GM19043 (cell line): ENCODE data around the gene INPP5E.

Experiments used
- ATAC-seq: cut with Tn5 transposase; IDR thresholded peaks from one replicate; pipeline ENCODE4 v1.9.1; 2021; ENCODE audit warnings: low read depth; ENCODE audit not compliant: unreplicated experiment

INPP5E gene

DNA sequence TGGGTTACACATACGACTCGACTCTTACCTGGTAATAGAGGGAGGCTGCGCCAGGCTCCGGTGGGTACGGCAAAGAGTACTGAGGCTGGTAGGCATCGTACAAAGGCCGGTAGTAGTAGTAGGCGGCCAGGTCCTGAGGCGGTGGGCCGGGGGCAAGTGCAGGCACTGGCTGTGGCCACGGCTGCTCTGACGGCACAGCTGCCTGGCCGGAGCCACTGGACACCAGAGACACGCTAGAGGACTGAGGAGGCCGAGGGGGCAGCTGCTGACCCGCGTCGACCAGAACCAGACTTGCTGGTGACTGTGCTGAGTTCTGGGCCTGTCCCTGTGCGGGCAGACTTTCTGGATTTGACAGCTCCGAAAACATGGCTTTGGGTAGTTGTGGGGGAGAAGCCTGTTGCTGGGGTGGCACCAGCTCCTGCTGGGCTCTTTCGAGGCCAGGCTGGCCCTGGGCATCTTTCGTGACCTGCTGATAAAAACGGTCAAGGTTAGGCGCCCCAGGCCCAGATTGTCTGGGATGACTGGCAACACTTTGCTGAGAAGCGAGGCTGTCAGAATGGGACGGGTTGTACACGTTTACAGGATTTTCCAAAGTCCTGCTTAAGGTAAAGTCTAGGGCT lies 34.5 kb upstream of the INPP5E start:
- no peak for ATAC-seq

DNA sequence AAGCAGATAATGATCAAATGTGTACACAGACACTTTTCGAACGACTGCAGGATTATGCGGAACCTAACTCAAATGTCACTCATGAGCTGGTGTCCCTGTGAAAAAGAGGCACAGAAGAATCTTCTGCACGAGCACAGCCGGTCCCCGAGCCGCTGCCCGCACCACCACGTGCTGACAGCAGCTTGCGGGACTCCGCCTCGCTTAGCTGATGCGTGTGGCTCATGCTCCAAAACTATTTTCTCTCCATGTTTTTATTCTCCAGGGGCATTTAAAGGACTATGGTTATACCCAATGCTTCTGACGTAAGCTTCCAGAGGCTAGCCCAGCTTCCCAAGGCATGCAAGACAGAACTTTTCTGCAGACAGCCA lies 33.7 kb upstream of the INPP5E start:
- no peak for ATAC-seq

DNA sequence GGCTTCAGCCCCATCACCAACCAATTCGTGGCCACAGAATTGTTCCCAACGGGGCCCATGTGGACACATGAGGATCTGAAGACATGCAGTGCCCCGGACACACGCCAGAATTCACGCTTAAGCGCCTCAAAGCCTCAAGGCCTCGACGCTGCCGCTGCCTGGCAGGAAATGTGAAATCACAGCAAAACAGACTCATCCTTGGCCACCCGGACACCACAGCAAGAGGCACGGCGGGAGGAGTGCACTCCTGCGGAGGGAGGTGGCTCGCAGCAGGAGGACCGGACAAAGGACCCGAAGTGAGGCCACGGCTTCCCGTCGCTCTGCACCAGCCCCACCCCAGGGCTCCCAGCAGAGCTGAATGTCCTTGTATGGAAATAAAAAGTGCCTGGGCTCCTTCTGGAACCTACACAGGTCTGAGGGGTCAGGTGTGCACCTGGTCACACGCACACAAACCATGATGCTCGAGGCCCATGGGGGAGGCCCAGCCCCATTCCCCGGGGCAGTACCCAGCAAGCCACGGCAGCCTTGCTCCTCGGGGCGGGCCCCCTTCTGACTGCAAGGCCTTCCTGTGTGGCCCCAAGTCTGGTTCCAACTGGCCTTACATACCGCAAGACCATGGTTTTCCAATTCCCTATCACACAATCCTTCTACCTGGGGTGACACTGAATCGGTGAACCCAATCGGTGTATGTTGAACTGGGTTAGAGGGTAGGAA lies 33.2 kb upstream of the INPP5E start:
- ATAC-seq, result no peak

DNA sequence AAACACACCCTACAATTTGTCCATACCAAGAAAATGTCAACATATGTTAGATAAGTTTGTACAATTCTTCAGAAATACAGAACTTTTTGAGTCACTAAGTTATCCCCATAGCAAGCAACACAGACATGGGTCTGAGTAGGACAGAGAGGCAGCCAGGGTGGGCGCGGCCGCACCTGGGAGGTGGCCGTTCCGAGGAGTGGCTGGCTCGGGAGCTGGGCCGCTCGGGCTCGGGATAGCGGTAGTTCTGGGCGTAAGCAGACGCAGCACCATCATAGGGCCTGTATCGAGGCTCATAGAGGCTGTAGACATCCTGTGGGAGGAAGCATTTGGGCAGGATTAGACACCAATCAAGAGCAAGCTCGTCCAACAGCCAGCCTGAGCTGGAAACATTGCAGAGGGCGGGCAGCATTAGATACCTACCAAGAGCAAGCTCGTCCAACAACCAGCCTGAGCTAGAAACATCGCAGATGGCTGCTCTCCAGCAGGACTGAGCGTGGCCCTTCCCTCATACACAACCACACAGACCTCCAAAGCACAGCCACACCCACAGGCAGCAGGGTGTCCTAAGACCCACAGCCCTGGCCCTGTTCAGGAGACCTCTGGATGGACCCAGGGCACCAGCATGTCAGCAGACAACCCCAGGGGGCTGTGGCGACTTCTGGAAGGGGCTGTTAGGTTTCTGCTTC lies 32.3 kb upstream of the INPP5E start:
- ATAC-seq, result no peak

DNA sequence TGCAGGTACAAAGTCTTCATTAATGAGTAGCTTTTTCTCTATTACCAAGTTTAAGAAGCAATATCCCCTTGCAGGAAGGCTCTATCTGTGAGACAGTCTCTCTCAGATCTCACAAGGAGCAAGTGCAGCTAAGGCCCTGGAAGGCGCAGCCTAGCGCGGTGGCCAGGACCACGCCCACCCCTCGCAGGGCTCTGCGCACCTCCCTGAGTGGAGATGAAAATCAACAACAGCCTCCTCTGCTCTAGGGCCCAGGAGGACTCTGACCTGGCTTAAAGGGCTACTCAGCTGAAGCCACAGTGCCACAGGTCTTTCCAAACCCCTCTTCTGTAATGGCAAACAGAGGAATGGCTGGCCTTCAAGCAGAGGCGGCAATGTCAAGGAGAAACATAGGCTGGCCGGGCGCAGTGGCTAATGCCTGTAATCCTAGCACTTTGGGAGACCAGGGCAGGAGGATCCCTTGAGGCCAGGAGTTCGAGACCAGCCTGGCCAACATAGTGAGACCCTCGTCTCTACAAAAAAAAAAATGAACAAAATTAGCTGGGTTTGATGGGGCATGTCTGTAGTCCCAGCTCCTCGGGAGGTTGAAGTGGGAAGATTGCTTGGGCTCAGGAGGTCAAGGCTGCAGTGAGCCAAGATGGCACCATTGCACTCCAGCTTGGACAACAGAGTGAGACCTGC lies 31.3 kb upstream of the INPP5E start:
- no peak for ATAC-seq

DNA sequence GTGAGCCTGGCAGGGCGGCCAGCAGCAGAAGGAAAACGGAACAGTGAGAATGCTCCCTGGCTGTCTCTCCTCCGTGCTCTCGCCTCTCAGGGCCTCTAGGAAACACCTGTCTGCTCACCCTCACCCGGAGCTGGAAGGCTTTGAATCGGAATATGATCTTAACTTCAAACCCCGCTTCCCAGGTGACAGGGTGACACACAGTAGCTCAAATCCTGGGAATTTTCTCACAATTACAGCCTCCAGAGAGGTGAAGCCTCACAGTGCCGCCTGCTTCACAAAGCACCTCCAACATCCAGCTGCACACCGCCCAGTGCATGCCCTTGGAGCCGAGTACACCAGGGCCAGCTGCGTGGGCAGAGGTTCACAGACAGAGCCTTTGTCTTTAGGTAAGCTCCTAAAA lies 30.7 kb upstream of the INPP5E start:
- ATAC-seq, result no peak

DNA sequence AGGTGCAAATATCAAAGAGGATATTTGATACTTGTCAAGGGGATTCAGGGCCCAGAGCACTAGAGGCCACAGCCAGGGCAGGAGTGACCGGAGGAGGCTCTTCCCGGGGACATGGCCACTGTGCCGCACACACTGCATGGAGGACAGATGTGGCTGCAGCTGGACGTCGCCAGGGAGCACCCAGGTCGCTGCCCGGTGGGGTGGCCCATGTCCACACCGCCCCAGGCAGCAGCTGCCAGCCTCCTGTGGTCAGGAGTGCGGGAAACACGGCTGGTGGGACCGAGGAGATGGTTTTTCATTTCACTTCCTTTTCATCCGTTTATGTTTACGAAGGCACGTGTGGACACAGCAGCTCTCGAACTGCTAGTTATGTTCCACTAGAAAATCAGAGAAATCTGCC lies 28.1 kb upstream of the INPP5E start:
- ATAC-seq, result no peak

DNA sequence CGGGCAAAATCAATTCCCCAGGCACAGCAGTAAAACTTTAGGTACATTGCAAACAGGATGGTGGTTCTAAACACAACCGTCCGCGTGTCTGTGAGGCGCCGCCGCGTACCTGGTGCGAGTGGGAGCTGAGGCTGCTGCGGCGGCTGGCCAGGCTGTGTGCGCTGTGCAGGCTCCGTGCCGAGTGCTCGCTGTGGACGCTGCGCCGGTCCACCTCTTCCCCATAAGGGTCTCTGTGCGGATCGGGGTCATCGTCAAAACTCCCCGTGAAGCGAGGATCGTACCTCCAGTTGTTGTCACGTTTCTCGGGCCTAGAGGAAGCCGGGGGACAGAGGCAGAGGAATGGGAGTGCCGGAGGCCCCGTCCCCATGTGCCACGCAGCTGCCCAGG lies 26.5 kb upstream of the INPP5E start:
- no peak for ATAC-seq

DNA sequence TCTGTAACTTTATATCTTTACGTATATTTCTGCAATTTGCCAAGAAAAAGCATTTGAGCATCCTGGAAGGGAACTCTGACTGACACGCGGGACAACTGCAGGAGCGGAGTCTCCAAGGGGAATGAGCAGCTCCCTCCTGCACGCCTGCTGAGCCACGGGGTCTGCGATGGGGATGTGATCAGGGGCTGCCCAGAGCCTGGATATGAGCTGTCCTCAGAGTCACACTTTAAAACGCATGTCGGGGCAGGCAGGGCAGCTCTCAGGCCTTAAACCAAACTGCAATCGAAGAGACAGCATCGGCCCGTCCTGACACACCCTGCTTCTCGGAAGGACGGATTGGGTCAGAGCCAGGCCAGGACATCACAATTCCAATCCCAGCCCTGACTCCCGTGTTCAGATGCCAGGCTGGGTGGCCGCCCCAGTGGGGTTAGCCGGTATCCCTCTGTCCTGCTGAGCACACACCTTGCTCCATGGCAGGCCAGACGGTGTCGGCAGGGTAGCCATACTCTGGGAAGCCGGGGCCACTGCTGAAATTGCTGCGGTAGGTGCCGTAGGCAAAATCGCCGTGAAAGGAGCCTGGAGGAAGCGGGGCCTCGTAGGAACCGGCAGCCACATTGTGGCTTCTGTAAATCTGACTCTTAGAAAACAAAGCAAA lies 26.0 kb upstream of the INPP5E start:
- no peak for ATAC-seq

DNA sequence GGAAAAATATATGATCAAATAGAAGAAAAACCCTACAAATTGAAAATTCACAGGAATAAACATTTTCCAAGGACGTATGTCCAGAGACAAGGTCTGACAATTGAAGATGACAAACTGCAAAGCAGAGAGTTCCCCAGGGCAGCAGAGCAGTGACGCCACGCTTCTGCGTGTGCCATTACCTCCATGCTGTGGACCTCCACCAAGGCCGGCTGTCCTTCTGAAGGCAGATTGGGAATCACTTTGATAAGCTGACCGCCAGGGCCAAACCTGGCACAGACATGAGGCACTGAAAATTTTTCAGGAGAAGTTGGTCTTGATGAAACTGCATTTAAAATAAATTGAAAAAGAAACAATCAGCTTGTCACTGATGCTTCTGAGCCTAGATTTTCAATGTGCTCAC lies 24.6 kb upstream of the INPP5E start:
- no peak for ATAC-seq

DNA sequence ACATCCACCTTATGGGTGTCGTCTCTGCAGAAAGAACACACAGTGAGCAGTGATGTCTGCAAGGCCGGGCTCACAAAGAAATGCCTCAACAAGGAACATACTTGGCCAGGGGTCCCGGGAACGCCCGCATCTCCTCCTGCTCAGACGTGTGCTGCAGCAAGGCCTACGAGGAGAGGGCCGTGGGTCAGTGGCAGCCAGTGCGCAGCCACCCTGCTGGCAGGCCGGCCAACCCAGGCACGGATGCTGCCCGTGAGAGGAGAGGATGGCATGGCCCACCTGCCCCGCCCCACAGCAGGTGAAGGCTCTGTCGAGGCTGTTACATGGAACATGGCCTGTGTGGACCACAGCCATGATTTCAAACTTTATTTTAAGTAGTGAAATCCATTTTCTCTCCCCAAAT lies 23.9 kb upstream of the INPP5E start:
- no peak for ATAC-seq

DNA sequence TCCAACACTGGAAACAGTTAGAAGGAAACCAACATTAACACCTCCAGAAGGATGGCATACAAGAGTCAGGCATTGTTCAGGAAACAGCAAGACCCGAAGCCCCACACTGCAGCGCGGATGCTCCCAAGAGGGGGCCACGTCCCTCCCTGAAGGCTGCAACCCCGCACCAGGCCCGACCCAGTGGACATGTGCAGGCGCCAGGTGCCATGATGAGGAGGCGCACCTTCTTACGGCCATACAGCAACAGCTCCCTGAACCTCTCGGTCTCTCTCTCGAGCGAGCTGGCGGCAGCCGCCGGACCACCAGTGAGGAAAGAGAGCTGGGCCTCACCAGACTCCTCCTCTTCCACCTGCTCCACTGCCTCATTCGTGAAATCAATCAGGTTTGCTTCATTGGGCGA lies 23.0 kb upstream of the INPP5E start:
- no peak for ATAC-seq

DNA sequence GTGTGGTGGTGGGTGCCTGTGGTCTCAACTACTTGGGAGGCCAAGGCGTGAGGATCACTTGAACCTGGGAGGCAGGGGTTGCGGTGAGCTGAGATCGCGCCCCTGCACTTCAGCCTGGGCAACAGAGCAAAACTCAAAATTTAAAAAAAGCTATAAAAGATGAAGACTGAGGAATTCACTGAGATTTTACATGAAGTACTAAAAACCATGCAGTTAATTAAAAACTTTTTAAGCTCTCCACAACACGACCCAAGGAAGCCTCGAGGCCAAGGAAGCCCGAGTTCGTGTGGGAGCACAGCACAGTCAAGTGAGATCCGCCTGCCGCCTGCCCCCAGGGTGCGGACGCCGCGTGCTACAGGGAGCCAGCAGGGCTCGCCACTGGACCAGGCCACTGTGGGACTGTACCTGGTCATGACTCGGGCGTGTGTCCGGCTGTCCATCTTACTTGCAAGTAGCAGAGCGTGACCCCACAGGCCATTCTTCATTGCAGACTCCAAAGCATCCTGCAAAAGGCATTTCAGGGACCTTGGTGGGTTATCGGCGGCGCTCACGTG lies 21.2 kb upstream of the INPP5E start:
- ATAC-seq, result no peak

DNA sequence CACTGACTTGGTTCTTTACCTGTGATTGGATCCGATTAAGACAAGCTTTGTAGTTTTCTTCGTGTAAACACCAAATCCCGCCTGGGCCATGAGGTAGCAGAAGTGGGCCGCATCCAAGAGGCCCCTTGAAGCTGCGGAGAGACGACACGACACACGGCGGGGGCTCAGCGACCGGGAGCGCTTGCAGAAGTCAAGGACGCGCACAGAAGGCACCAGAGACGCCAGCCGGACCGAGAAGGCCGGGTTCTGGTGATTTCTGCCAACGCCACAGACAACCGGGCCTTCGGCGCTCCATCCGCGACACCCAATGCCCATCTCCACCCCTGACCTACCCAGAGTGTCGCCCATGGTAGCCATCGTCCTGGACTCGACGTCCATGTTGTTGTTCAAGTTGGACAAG lies 19.8 kb upstream of the INPP5E start:
- ATAC-seq, result no peak

DNA sequence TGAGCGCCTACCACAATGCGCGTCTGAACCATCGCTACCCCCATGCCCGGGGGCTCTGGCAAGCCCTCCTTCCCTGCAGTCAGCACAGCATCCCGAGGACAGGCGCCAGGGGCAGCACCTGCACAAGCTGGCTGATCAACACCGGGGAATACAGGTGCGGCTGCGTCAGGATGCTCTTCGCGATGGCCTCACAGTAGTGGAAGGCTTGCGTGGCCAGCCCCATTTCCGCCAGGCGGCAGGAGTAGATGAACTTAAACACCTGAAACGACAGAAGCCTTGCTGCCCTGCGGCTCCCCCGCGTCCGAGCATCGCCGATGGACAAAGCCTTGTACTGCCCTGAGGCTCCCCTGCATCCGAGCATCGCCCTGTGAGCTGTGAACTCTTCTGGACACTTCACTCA lies 17.7 kb upstream of the INPP5E start:
- ATAC-seq, result no peak

DNA sequence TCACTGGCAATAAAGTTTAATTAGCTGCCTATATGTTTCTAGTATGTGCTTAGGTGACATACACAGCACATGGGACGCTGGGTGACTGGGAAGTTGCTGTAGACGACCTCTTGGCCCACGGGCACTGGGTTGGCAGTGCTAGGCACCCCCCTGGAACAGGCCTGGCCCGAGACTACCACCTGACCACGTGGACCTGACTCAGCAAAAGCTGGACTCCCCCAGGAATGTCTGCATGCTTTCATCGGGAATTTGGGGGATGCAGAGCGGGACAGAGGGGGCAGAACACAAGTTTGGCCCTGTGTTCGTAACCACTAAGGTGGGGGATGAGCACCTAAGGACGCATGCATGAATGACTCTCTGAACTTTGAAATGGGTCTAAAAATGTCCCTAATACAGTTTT lies 16.6 kb upstream of the INPP5E start:
- no peak for ATAC-seq

DNA sequence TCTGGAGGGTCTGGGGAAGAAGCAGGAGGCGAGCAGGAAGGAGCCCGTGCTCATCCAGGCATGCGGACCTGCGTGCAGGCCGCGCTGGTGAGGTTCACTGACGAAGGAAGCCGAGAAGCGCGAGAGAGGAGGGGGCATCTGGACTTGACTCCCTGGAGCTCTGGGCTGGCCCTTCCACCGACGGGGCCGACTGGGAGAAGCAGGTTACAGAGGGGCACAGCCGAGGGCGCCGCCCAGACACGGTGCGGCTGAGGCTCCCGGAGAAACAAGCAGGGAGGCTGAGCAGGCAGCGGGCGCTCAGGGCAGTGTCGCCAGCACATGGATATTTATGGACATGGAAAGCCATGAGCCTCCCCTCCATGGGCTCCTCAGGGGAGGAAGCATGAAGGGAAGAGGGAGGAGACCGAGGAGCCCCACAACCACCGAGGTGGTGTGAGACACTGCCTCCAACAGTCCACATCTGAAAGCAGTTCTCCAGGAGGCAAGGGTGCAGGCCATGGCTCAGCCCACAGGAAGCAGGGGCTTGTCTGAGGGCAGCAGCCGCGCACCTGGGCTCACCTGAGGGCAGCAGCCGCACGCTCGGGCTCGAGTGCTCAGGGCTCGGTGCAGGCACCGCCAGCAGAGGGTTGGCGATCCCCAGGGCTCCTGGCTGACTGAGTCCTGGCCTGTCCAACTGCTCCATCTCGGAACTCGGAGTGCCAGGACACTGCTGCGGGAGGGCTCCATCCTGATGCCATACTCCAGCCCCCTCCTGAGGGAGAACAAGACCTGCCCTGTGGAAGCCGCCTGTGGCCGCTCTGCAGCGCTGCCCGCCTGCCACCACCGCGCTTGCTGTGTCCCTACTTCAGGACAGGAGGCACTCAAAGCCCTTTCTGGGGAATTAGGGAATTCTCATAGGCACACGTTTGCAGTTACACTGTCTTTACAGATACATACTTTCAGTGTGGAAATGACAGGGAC lies 15.7 kb upstream of the INPP5E start:
- no peak for ATAC-seq

DNA sequence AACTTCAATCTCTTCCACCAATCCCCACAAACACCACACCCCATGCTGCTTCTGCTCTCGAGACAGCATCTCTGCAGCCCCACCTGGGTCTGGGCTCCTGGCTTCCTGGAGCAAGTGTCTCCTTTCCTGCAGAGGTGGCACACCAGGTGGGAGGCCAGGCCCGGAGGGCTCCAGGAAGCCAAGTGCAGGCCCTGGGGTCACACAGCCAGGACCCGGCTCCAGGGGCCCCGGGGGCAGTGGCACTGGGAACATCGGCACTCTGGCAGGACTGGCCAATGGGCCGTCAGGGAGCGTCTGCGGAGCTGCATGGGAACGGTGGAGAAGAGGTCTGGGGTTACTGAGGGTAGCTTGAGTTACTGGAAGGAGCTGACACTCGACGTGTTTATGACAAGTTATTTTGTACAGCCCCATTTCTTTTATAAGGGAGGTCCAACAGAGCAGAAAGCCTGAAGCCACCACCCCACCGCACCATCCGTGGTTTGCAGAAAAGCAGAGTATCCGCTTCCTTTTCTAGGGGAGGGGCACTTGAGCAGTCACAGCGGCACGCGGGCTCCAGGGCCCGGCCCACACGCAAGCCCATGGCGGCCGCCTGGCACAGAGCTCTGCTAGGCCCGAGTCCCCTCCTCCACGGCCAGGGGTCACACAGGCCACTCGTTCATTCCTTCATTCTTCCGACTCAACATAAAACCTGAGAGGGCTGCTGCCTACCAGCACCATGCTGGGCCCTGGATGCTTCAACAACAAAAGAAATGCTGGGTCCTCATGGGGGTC lies 14.6 kb upstream of the INPP5E start:
- ATAC-seq, result no peak

DNA sequence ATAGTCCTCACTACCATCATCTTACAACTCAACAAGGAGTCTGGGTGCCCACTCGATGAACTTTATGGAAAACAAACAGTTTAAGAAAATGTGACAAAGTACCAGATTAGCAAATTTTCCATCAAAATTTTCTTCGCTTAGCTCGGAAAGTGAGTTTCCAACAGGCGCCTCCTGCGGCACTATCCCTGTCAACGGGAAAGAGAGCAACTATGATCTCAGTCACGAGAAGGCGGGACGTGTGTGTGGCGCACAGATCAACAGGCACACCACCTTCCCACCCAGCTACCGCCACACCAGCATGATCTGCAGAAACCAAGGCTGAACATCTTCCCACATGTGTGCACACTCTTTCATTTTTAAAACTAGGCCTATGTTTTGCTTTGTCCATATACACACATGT lies 13.7 kb upstream of the INPP5E start:
- no peak for ATAC-seq
